HepG2 (cell line): ENCODE results near the gene FAM131C.
"Not testable (repeated sequence)": the region's sequence is repeated elsewhere in the genome, so short reads cannot be mapped to it uniquely, and the experiment has no call there.

Experiments
- PBX3 ChIP-seq: sonication (generic); formaldehyde crosslinking; IDR thresholded peaks from 2 replicates; pipeline ENCODE4 v1.8.1; 2023; ENCODE audit warnings: missing genetic modification reagents, inconsistent platforms, borderline replicate concordance
- POLR2A ChIP-seq, 2 experiments: IDR thresholded peaks; 2 replicates each; pipeline ENCODE4 v1.6.1; 2011; ENCODE audit warnings: low read depth in 2 of 2, low read length in 2 of 2, mild to moderate bottlenecking in 1 of 2, moderate library complexity in 1 of 2; ENCODE audit not compliant: insufficient read depth in 1 of 2
- SNRNP70 ChIP-seq: fragments of 200-400 bp; formaldehyde crosslinking; IDR thresholded peaks from 2 replicates; pipeline ENCODE4 v1.6.1; 2017; ENCODE audit warnings: mild to moderate bottlenecking, low read depth, low read length, moderate library complexity
- U2AF1 ChIP-seq: fragments of 200-400 bp; formaldehyde crosslinking; optimal IDR thresholded peaks from 2 replicates; pipeline ENCODE3; 2017; ENCODE audit warnings: mild to moderate bottlenecking, low read depth, low read length
- USF2 ChIP-seq, 2 experiments: sonication (generic) in 1 of 2; formaldehyde crosslinking in 1 of 2; IDR thresholded peaks; 2 replicates each; pipeline versions ENCODE4 v1.5.1 to v1.6.1; 2011 to 2020; ENCODE audit warnings: borderline replicate concordance in 1 of 2, low read depth in 1 of 2, low read length in 1 of 2, mild to moderate bottlenecking in 1 of 2, missing genetic modification reagents in 1 of 2, moderate library complexity in 1 of 2
- ZNF232 ChIP-seq: sonication (generic); formaldehyde crosslinking; IDR thresholded peaks from 2 replicates; pipeline ENCODE4 v1.4.0; 2020; ENCODE audit warnings: missing genetic modification reagents, borderline replicate concordance
- ZNF644 ChIP-seq: IDR thresholded peaks from 2 replicates; pipeline ENCODE4 v1.6.1; 2016; ENCODE audit warnings: low read depth

GRCh38 chr1:16051949-16052348 lies 21.5 kb downstream of the FAM131C start:
- TF ChIP-seq USF2 (IDR thresholded peaks at IDR 0.05; ENCODE audit: low read depth, low read length); USF2 (CRISPR knock-in tag; IDR thresholded peaks at IDR 0.05; ENCODE audit: borderline replicate concordance); ZNF644; SNRNP70; POLR2A (IDR thresholded peaks at IDR 0.05; ENCODE audit: insufficient read depth in 1 of 2, low read depth in 2 of 2, low read length in 2 of 2); U2AF1; PBX3; ZNF232: not testable (repeated sequence)
